CD14-positive monocyte (primary cell): ENCODE results near the gene TMEM40. TPM values are rescaled to one million over a fixed set of nuclear protein-coding genes. Genes with fewer than 3 reads are reported as not detected.

Source experiments
- DNase-seq, 3 donors: peaks; one replicate each; pipeline ENCODE4 v3.0.0-alpha.2; 2011 to 2022
- H2AFZ ChIP-seq: 2 replicates; pipeline ENCODE4 v1.6.0; 2012; ENCODE audit warnings: mild to moderate bottlenecking, low read depth, low read length, inconsistent platforms; ENCODE audit not compliant: insufficient read depth, poor library complexity, severe bottlenecking
- H3K27ac ChIP-seq, 2 donors: 1 replicate in 1 of 2; 2 replicates in 1 of 2; pipeline ENCODE4 v1.5.1; 2012 to 2013; ENCODE audit warnings: low read length in 2 of 2, control low read depth in 1 of 2, inconsistent platforms in 1 of 2, low read depth in 1 of 2, mild to moderate bottlenecking in 1 of 2
- H3K27me3 ChIP-seq, 2 donors: one replicate each; pipeline versions ENCODE4 v1.6.0 to v1.6.1; 2011 to 2013; ENCODE audit warnings: low read length in 2 of 2; ENCODE audit not compliant: control insufficient read depth in 2 of 2, insufficient read depth in 2 of 2
- H3K36me3 ChIP-seq, 2 donors: replicated peaks in 1 of 2; 1 replicate in 1 of 2; 2 replicates in 1 of 2; pipeline versions ENCODE4 v1.5.1 to v1.6.1; 2012 to 2013; ENCODE audit warnings: low read length in 2 of 2, control low read depth in 1 of 2, inconsistent platforms in 1 of 2, mild to moderate bottlenecking in 1 of 2; ENCODE audit not compliant: insufficient read depth in 2 of 2, control insufficient read depth in 1 of 2
- H3K4me1 ChIP-seq, 2 donors: 1 replicate in 1 of 2; 2 replicates in 1 of 2; pipeline versions ENCODE4 v1.5.1 to v1.6.1; 2012 to 2013; ENCODE audit warnings: low read length in 2 of 2, control low read depth in 1 of 2, inconsistent platforms in 1 of 2, mild to moderate bottlenecking in 1 of 2, moderate library complexity in 1 of 2; ENCODE audit not compliant: insufficient read depth in 2 of 2, control insufficient read depth in 1 of 2
- H3K4me2 ChIP-seq: replicated peaks from 2 replicates; pipeline ENCODE3; 2012; ENCODE audit warnings: low read length, moderate library complexity, mild to moderate bottlenecking; ENCODE audit not compliant: poor library complexity, severe bottlenecking; ENCODE audit errors: extremely low read depth
- H3K4me3 ChIP-seq, 3 experiments: fragments of 200-600 bp in 1 of 3; sonication (generic) in 1 of 3; replicated peaks in 1 of 3; 1 replicate in 2 of 3; 2 replicates in 1 of 3; pipeline ENCODE4 v1.5.1; 2011 to 2013; ENCODE audit warnings: low read length in 3 of 3, mild to moderate bottlenecking in 3 of 3, control low read depth in 2 of 3, low read depth in 2 of 3, inconsistent platforms in 1 of 3, moderate library complexity in 1 of 3
- H3K79me2 ChIP-seq: 2 replicates; pipeline ENCODE4 v1.6.0; 2012; ENCODE audit warnings: mild to moderate bottlenecking, control low read depth, inconsistent platforms, low read length, moderate library complexity; ENCODE audit not compliant: insufficient read depth
- H3K9ac ChIP-seq: 2 replicates; pipeline ENCODE4 v1.6.0; 2017; ENCODE audit warnings: low read length, mild to moderate bottlenecking; ENCODE audit not compliant: insufficient read depth, poor library complexity, severe bottlenecking
- H3K9me3 ChIP-seq, 2 donors: replicated peaks in 1 of 2; 1 replicate in 1 of 2; 2 replicates in 1 of 2; pipeline versions ENCODE4 v1.5.1 to v1.6.1; 2012 to 2013; ENCODE audit warnings: low read length in 2 of 2, control low read depth in 1 of 2; ENCODE audit not compliant: control insufficient read depth in 1 of 2, insufficient read depth in 1 of 2
- H4K20me1 ChIP-seq: 2 replicates; pipeline ENCODE4 v1.6.0; 2012; ENCODE audit warnings: mild to moderate bottlenecking, low read length, control low read depth, moderate library complexity; ENCODE audit not compliant: insufficient read depth
- H3K27ac Mint-ChIP-seq, 7 donors: one replicate each; pipeline ENCODE4 v1.8.0; 2020; ENCODE audit warnings: mild to moderate bottlenecking in 7 of 7, mixed read lengths in 7 of 7, moderate library complexity in 6 of 7, inconsistent platforms in 2 of 7
- H3K27me3 Mint-ChIP-seq, 3 donors: one replicate each; pipeline ENCODE4 v1.8.0; 2021 to 2022; ENCODE audit warnings: low read depth in 3 of 3, mild to moderate bottlenecking in 3 of 3, mixed read lengths in 3 of 3, moderate library complexity in 3 of 3, inconsistent platforms in 1 of 3
- H3K36me3 Mint-ChIP-seq, 2 donors: one replicate each; pipeline ENCODE4 v1.8.0; 2020; ENCODE audit warnings: mixed read lengths in 2 of 2, inconsistent platforms in 1 of 2, mild to moderate bottlenecking in 1 of 2
- H3K4me1 Mint-ChIP-seq: one replicate; pipeline ENCODE4 v1.8.0; 2020; ENCODE audit warnings: mild to moderate bottlenecking, mixed read lengths
- H3K4me3 Mint-ChIP-seq, 2 donors: one replicate each; pipeline ENCODE4 v1.8.0; 2020; ENCODE audit warnings: mild to moderate bottlenecking in 2 of 2, mixed read lengths in 2 of 2, moderate library complexity in 1 of 2
- H3K9me3 Mint-ChIP-seq, 7 donors: one replicate each; pipeline ENCODE4 v1.8.0; 2020 to 2022; ENCODE audit warnings: mixed read lengths in 7 of 7, mild to moderate bottlenecking in 6 of 7, moderate library complexity in 6 of 7, inconsistent platforms in 2 of 7
- CTCF ChIP-seq: fragments of 200-600 bp; IDR thresholded peaks from one replicate; pipeline ENCODE4 v1.8.0; 2022; ENCODE audit warnings: antibody characterized with exemption, mild to moderate bottlenecking
- WGBS: methylation state at CpG from one replicate; pipeline ENCODE4 v1.1.5; 2013; ENCODE audit warnings: missing lambda C conversion rate; ENCODE audit not compliant: insufficient coverage; 5-methylcytosine and 5-hydroxymethylcytosine counted together
- intact Hi-C, 2 donors: fragments of 100-400 bp; cut with micrococcal nuclease; formaldehyde crosslinking; loops; one replicate each; pipeline versions ENCODE4 v1.15.0 to v1.15.1; 2023
- polyA plus RNA-seq, 3 donors: library from polyadenylated mRNA; depleted of rRNA in 1 of 3; unstranded in 2 of 3; stranded (reverse) in 1 of 3; fragments of 300-500 nt in 2 of 3; fragments of >200 nt in 1 of 3; fragmentation: Illumina TruSeq in 2 of 3; gene quantifications; 1 replicate in 2 of 3; 2 replicates in 1 of 3; pipeline ENCODE4 v1.2.3, GENCODE V29; 2012 to 2021

Gene TMEM40
- polyA plus RNA-seq, 3 donors, result 0.92 TPM; not detected in 2

- no peaks in the 10 kb centered on the region for H3K36me3 Mint-ChIP-seq
- Histone ChIP-seq H3K27ac (no peak overlapping the region), H3K9ac (no peak overlapping the region), H3K9me3 (no peaks in the 10 kb centered on the region), H3K4me3 (no peak overlapping the region), H3K36me3 (no peaks in the 10 kb centered on the region), H3K4me2 (no peak overlapping the region), H3K79me2 (no peaks in the 10 kb centered on the region), H3K4me1 (no peaks in the 10 kb centered on the region), H3K27me3 (no peaks in the 10 kb centered on the region), H2AFZ (no peak overlapping the region), H4K20me1 (no peaks in the 10 kb centered on the region)
- intact Hi-C loops, result no loop called here
- no peak for TF ChIP-seq CTCF
- H3K27me3 Mint-ChIP-seq, result peaks cover 0 to 6% (median 4%) of the 10 kb centered on the region in 3 donors
- no peaks in the 10 kb centered on the region for H3K4me1 Mint-ChIP-seq
- H3K9me3 Mint-ChIP-seq, result peaks cover 0 to 5% (median 0%) of the 10 kb centered on the region in 7 donors
- DNase-seq, result no peak
- H3K27ac Mint-ChIP-seq, result no peak overlapping the region
- WGBS, result 94% methylated on average over 6 of the region's 11 CpGs
- H3K4me3 Mint-ChIP-seq, result no peak overlapping the region
Measured at GRCh38 chr3:12689997-12690711, 68.9 kb downstream of the TMEM40 start.

GRCh38 chr3:12687948-12688347 is 71.1 kb downstream of the TMEM40 start:
- 80% methylated on average over 1 of the region's 4 CpGs for WGBS

More at GRCh38 chr3:12687948-12688347, 71.1 kb downstream of the TMEM40 start:
- Histone ChIP-seq H3K79me2 (no peaks in the 10 kb centered on the region), H3K9me3 (no peaks in the 10 kb centered on the region), H3K36me3 (no peaks in the 10 kb centered on the region), H3K27ac (no peak overlapping the region), H4K20me1 (no peaks in the 10 kb centered on the region), H3K4me3 (no peak overlapping the region), H3K27me3 (no peaks in the 10 kb centered on the region), H3K4me2 (no peak overlapping the region), H3K4me1 (peaks cover 8 to 9% of the 10 kb centered on the region in 2 donors), H3K9ac (no peak overlapping the region), H2AFZ (no peak overlapping the region)
- Mint-ChIP-seq H3K36me3 (no peaks in the 10 kb centered on the region), H3K9me3 (peaks cover 0 to 5% (median 0%) of the 10 kb centered on the region in 7 donors), H3K4me3 (no peak overlapping the region), H3K4me1 (peaks cover 4% of the 10 kb centered on the region), H3K27me3 (peaks cover 0 to 7% (median 4%) of the 10 kb centered on the region in 3 donors), H3K27ac (no peak overlapping the region)
- intact Hi-C loops, result no loop called here
- TF ChIP-seq CTCF, result no peak
- DNase-seq, result no peak
